ENCODE data around the gene CALM3. TPM values are rescaled to one million over a fixed set of nuclear protein-coding genes. Genes with fewer than 3 reads are reported as not detected.

CALM3 gene
- total and polyA plus RNA-seq, 2 of the 4 experiments (the other 2 are of a cell fraction) = 91.6 to 501 TPM

GRCh38 chr19:46608178-46608577 is 7.0 kb downstream of the CALM3 start:
- DNase-seq = no peak
- peaks cover 9% of the 10 kb centered on the region for H3K4me1 ChIP-seq (ENCODE audit: control insufficient read depth, insufficient read depth, low read length)
- no peak for TF ChIP-seq NFE2L2 (IDR thresholded peaks at IDR 0.05; ENCODE audit: low read depth, low read length)
- no peak for TF ChIP-seq CEBPB (IDR thresholded peaks at IDR 0.05; ENCODE audit: low read depth, low read length)
- TF ChIP-seq, protein P1, sequence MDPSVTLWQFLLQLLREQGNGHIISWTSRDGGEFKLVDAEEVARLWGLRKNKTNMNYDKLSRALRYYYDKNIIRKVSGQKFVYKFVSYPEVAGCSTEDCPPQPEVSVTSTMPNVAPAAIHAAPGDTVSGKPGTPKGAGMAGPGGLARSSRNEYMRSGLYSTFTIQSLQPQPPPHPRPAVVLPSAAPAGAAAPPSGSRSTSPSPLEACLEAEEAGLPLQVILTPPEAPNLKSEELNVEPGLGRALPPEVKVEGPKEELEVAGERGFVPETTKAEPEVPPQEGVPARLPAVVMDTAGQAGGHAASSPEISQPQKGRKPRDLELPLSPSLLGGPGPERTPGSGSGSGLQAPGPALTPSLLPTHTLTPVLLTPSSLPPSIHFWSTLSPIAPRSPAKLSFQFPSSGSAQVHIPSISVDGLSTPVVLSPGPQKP (IDR thresholded peaks at IDR 0.05; ENCODE audit: borderline replicate concordance, low read depth, low read length) = no peak
- no peak for TF ChIP-seq RCOR1 (IDR thresholded peaks at IDR 0.05; ENCODE audit: insufficient replicate concordance, low read length)
- TF ChIP-seq POLR2A (IDR thresholded peaks at IDR 0.05; ENCODE audit: low read depth, low read length) = no peak
- no peak for TF ChIP-seq CHD1 (IDR thresholded peaks at IDR 0.05; ENCODE audit: low read depth, low read length)
- TF ChIP-seq FOS (IDR thresholded peaks at IDR 0.05; ENCODE audit: low read depth, low read length) = no peak
- no peak for TF ChIP-seq BHLHE40 (IDR thresholded peaks at IDR 0.05; ENCODE audit: low read depth, low read length)
- no peak for TF ChIP-seq MAZ (IDR thresholded peaks at IDR 0.05; ENCODE audit: borderline replicate concordance, low read depth, low read length)
- no peak for TF ChIP-seq SMC3 (IDR thresholded peaks at IDR 0.05; ENCODE audit: low read depth, low read length)
- TF ChIP-seq CTCF (conservative IDR thresholded peaks at IDR 0.05; ENCODE audit: low read depth, low read length) = no peak
- TF ChIP-seq MXI1 (IDR thresholded peaks at IDR 0.05; ENCODE audit: borderline replicate concordance, low read depth, low read length) = no peak
- TF ChIP-seq, protein P2, sequence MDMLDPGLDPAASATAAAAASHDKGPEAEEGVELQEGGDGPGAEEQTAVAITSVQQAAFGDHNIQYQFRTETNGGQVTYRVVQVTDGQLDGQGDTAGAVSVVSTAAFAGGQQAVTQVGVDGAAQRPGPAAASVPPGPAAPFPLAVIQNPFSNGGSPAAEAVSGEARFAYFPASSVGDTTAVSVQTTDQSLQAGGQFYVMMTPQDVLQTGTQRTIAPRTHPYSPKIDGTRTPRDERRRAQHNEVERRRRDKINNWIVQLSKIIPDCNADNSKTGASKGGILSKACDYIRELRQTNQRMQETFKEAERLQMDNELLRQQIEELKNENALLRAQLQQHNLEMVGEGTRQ (IDR thresholded peaks at IDR 0.05; ENCODE audit: low read depth, low read length) = no peak
- no peak for TF ChIP-seq RFX5 (IDR thresholded peaks at IDR 0.05; ENCODE audit: low read depth, low read length)
- no peak for TF ChIP-seq RAD21 (IDR thresholded peaks at IDR 0.05; ENCODE audit: low read length)
- no peak for TF ChIP-seq MAFK (IDR thresholded peaks at IDR 0.05; ENCODE audit: low read depth, low read length)
- BruUV-seq (replicated peaks) = no TSS peak
- no peak overlapping the region for H2BK120ac ChIP-seq (ENCODE audit: low read depth, low read length)
- no peak overlapping the region for H4K91ac ChIP-seq (ENCODE audit: insufficient read depth, low read depth, low read length)
- H4K8ac ChIP-seq (ENCODE audit: low read depth in 2 of 2, low read length in 2 of 2) = no peak overlapping the region
- ATAC-seq (ENCODE audit: low read depth) = no peak
- H2BK20ac ChIP-seq (ENCODE audit: low read depth, low read length) = no peak overlapping the region
- WGBS, 2 experiments (ENCODE audit: extremely low coverage in 2 of 2, insufficient read length in 1 of 2) = 97% methylated on average over 5 of the region's 9 CpGs; no CpG with 5 or more reads in 1 of the 2 experiments
- H3K36me3 ChIP-seq (ENCODE audit: control insufficient read depth, insufficient read depth, low read length) = peaks cover 55% of the 10 kb centered on the region
- in situ Hi-C loops (cut with MboI; ENCODE audit: low sequenced_read_pairs) (no loop called here), dilution Hi-C loops (cut with HindIII; ENCODE audit: low sequenced_read_pairs, unreplicated experiment) (no loop called here), intact Hi-C loops (cut with micrococcal nuclease) (no loop called here)
- no peak overlapping the region for H3K14ac ChIP-seq (replicated peaks; ENCODE audit: low read depth, low read length)
- H2AK5ac ChIP-seq (ENCODE audit: low read depth, low read length) = no peak overlapping the region
- no peak overlapping the region for H3K23ac ChIP-seq (ENCODE audit: low read depth, low read length)
- peaks cover 3 to 61% of the 10 kb centered on the region in 2 experiments; a peak in 3 of 4 replicates for H3K79me1 ChIP-seq (ENCODE audit: low read depth in 1 of 2, low read length in 2 of 2)
- H2BK15ac ChIP-seq (ENCODE audit: low read depth, low read length) = no peak overlapping the region
- no peak overlapping the region for H3K56ac ChIP-seq (ENCODE audit: extremely low read depth, insufficient read depth, low read length)
- H3K4me3 ChIP-seq (ENCODE audit: insufficient read depth, low read depth, low read length) = no peak overlapping the region
- no peaks in the 10 kb centered on the region for H3K27me3 ChIP-seq (ENCODE audit: control insufficient read depth, insufficient read depth, low read length)
- ChIA-PET CTCF (no interaction called here), POLR2A (ENCODE audit: unreplicated experiment) (no interaction called here)
- no peaks in the 10 kb centered on the region for H3K9me3 ChIP-seq (ENCODE audit: control insufficient read depth, insufficient read depth, low read length)
- H3K4ac ChIP-seq (ENCODE audit: low read depth, low read length) = no peak overlapping the region
- no peak overlapping the region for H3K27ac ChIP-seq (ENCODE audit: insufficient read depth, low read length)
- no peak overlapping the region for H2AFZ ChIP-seq (replicated peaks; ENCODE audit: low read length, poor library complexity)
- no peak overlapping the region for H3K9ac ChIP-seq (ENCODE audit: low read depth, low read length)
- H4K5ac ChIP-seq (ENCODE audit: low read depth, low read length) = no peak overlapping the region
- peaks cover 57% of the 10 kb centered on the region for H4K20me1 ChIP-seq (ENCODE audit: insufficient read depth, low read length)
- no peak overlapping the region for H3K4me2 ChIP-seq (ENCODE audit: low read depth, low read length)
- H3K18ac ChIP-seq (ENCODE audit: low read depth, low read length) = no peak overlapping the region
- H2BK5ac ChIP-seq (ENCODE audit: low read depth, low read length, poor library complexity, severe bottlenecking) = no peak overlapping the region
- H2AK9ac ChIP-seq (replicated peaks; ENCODE audit: low read depth, low read length, poor library complexity) = no peak overlapping the region
- 0 out of 2 replicates have a peak, but pooled peaks cover 5% of the 10 kb centered on the region for H3K9me1 ChIP-seq (ENCODE audit: insufficient read depth, low read length)

Measured in IMR-90 (cell line).